GM23338 (cell line): Measurements from ENCODE around the gene ERMARD. TPM values are rescaled to one million over a fixed set of nuclear protein-coding genes. Genes with fewer than 3 reads are reported as not detected.

Experiments
- ATAC-seq: fragments of 200-7000 bp; cut with Tn5 transposase; 3 replicates; pipeline ENCODE4 v1.9.1; 2020
- DNase-seq: peaks from one replicate; pipeline ENCODE4 v3.0.0-alpha.2; 2015; ENCODE audit warnings: low spot score
- H2AFZ ChIP-seq: fragments of 200-600 bp; sonication (generic); 2 replicates; pipeline ENCODE4 v1.8.0; 2016; ENCODE audit warnings: antibody characterized with exemption, mild to moderate bottlenecking, moderate library complexity
- H3F3A ChIP-seq: fragments of 200-600 bp; sonication (generic); replicated peaks from 2 replicates; pipeline ENCODE4 v1.8.0; 2017; ENCODE audit warnings: antibody characterized with exemption, mixed run types, low read depth
- H3K27ac ChIP-seq: fragments of 200-600 bp; sonication (generic); 2 replicates; pipeline ENCODE4 v1.6.1; 2016; ENCODE audit warnings: low read depth
- H3K27me3 ChIP-seq: fragments of 200-600 bp; sonication (generic); 2 replicates; pipeline ENCODE4 v1.8.0; 2016; ENCODE audit warnings: mild to moderate bottlenecking, mixed run types, moderate library complexity; ENCODE audit not compliant: insufficient read depth
- H3K36me3 ChIP-seq: fragments of 200-600 bp; sonication (generic); 2 replicates; pipeline ENCODE4 v1.8.0; 2016; ENCODE audit warnings: mild to moderate bottlenecking; ENCODE audit not compliant: insufficient read depth
- H3K4me1 ChIP-seq: fragments of 200-600 bp; sonication (generic); 2 replicates; pipeline ENCODE4 v1.8.0; 2016; ENCODE audit warnings: mild to moderate bottlenecking, moderate library complexity; ENCODE audit not compliant: insufficient read depth
- H3K4me2 ChIP-seq: fragments of 200-600 bp; sonication (generic); 2 replicates; pipeline ENCODE4 v1.7.1; 2017; ENCODE audit warnings: mixed run types
- H3K4me3 ChIP-seq: fragments of 200-600 bp; sonication (generic); 2 replicates; pipeline ENCODE4 v1.6.1; 2016; ENCODE audit warnings: mixed run types
- H3K79me2 ChIP-seq: fragments of 200-600 bp; sonication (generic); replicated peaks from 2 replicates; pipeline ENCODE4 v1.8.0; 2017; ENCODE audit warnings: mild to moderate bottlenecking; ENCODE audit not compliant: insufficient read depth
- H3K9me2 ChIP-seq: fragments of 200-600 bp; sonication (generic); 2 replicates; pipeline ENCODE4 v1.8.0; 2017; ENCODE audit not compliant: insufficient read depth
- H4K20me1 ChIP-seq: fragments of 200-600 bp; sonication (generic); replicated peaks from 2 replicates; pipeline ENCODE4 v1.8.0; 2017; ENCODE audit warnings: mild to moderate bottlenecking; ENCODE audit not compliant: insufficient read depth
- H3K27ac Mint-ChIP-seq: 2 replicates; pipeline ENCODE4 v1.8.0; 2020; ENCODE audit warnings: inconsistent platforms, mild to moderate bottlenecking, moderate library complexity, mixed read lengths
- H3K27me3 Mint-ChIP-seq: 3 replicates; pipeline ENCODE4 v1.8.0; 2022; ENCODE audit warnings: low read depth, mild to moderate bottlenecking, moderate library complexity, mixed read lengths, inconsistent platforms; ENCODE audit not compliant: insufficient read depth, poor library complexity
- H3K36me3 Mint-ChIP-seq: 3 replicates; pipeline ENCODE4 v1.8.0; 2021; ENCODE audit warnings: low read depth, mild to moderate bottlenecking, inconsistent platforms, moderate library complexity, mixed read lengths
- H3K4me1 Mint-ChIP-seq: 3 replicates; pipeline ENCODE4 v1.8.0; 2020; ENCODE audit warnings: mild to moderate bottlenecking, inconsistent platforms, mixed read lengths
- H3K4me3 Mint-ChIP-seq: 3 replicates; pipeline ENCODE4 v1.8.0; 2021; ENCODE audit warnings: moderate library complexity, mild to moderate bottlenecking, inconsistent platforms, mixed read lengths
- H3K9me3 Mint-ChIP-seq: 3 replicates; pipeline ENCODE4 v1.8.0; 2020; ENCODE audit warnings: moderate library complexity, mild to moderate bottlenecking, inconsistent platforms, mixed read lengths
- CREB1 ChIP-seq: fragments of 250-450 bp; sonication (Bioruptor Pico); IDR thresholded peaks from 2 replicates; pipeline ENCODE4 v1.5.0; 2020; ENCODE audit warnings: low read depth, mild to moderate bottlenecking, moderate library complexity
- ETS1 ChIP-seq: IDR thresholded peaks from 2 replicates; pipeline ENCODE4 v1.6.1; 2016; ENCODE audit warnings: antibody characterized with exemption
- EZH2 ChIP-seq: fragments of 200-600 bp; sonication (generic); IDR thresholded peaks from one replicate; pipeline ENCODE4 v1.8.0; 2017; ENCODE audit warnings: antibody characterized with exemption, mild to moderate bottlenecking, low read depth; ENCODE audit not compliant: unreplicated experiment
- EZH2phosphoT487 ChIP-seq: fragments of 200-600 bp; sonication (generic); IDR thresholded peaks from one replicate; pipeline ENCODE4 v1.8.1; 2018; ENCODE audit warnings: antibody characterized with exemption; ENCODE audit not compliant: unreplicated experiment
- JUNB ChIP-seq: IDR thresholded peaks from one replicate; pipeline ENCODE4 v1.6.1; 2016; ENCODE audit warnings: antibody characterized with exemption; ENCODE audit not compliant: unreplicated experiment
- NANOG ChIP-seq: IDR thresholded peaks from 2 replicates; pipeline ENCODE4 v1.6.1; 2016; ENCODE audit warnings: antibody characterized with exemption, borderline replicate concordance
- POLR2AphosphoS5 ChIP-seq: IDR thresholded peaks from 2 replicates; pipeline ENCODE4 v1.6.1; 2016; ENCODE audit warnings: antibody characterized with exemption, low read depth
- REST ChIP-seq: IDR thresholded peaks from one replicate; pipeline ENCODE4 v1.6.1; 2018; ENCODE audit warnings: antibody characterized with exemption; ENCODE audit not compliant: unreplicated experiment
- STAT1 ChIP-seq: IDR thresholded peaks from one replicate; pipeline ENCODE4 v1.6.1; 2016; ENCODE audit warnings: antibody characterized with exemption; ENCODE audit not compliant: unreplicated experiment
- ZNF114 ChIP-seq: fragments of 250-450 bp; sonication (Bioruptor Pico); IDR thresholded peaks from 2 replicates; pipeline ENCODE4 v1.5.0; 2020; ENCODE audit warnings: mild to moderate bottlenecking, moderate library complexity
- ZNF331 ChIP-seq: fragments of 250-450 bp; sonication (Bioruptor Pico); IDR thresholded peaks from 2 replicates; pipeline ENCODE4 v1.5.0; 2020; ENCODE audit warnings: low read depth, mild to moderate bottlenecking, moderate library complexity
- polyA plus RNA-seq: library from polyadenylated mRNA; unstranded; fragments of >200 nt; fragmentation: Nextera tagmentation; extraction: Ambion mirVana; gene quantifications from 2 replicates; pipeline ENCODE4 v1.2.1, GENCODE V29; 2016
- total RNA-seq: library from RNA; depleted of rRNA; stranded (reverse); fragments of >200 nt; shearing (Covaris generic); gene quantifications from 2 replicates; pipeline ENCODE4 v1.2.3, GENCODE V29; 2014
- TF ChIP-seq, protein P1 (sequence below), 2 experiments: fragments of 200-600 bp in 1 of 2; sonication (generic) in 1 of 2; conservative IDR thresholded peaks; 2 replicates each; pipeline versions ENCODE4 v1.5.1 to v1.6.1; 2016 to 2017; ENCODE audit warnings: antibody characterized with exemption in 2 of 2, low read depth in 2 of 2, mild to moderate bottlenecking in 2 of 2, moderate library complexity in 1 of 2
- TF ChIP-seq, protein P2 (sequence below): fragments of 250-450 bp; sonication (Bioruptor Pico); IDR thresholded peaks from 2 replicates; pipeline ENCODE4 v1.5.0; 2020; ENCODE audit warnings: mild to moderate bottlenecking, moderate library complexity

The ERMARD gene
- total and polyA plus RNA-seq, 2 experiments from 2014 or later = 7.6 to 8.6 TPM

GRCh38 chr6:169795196-169795595 is 43.8 kb downstream of the ERMARD start:
- H3K4me3 ChIP-seq = no peak overlapping the region
- no peaks in the 10 kb centered on the region for H3K79me2 ChIP-seq
- no peaks in the 10 kb centered on the region for H3K36me3 Mint-ChIP-seq
- no peaks in the 10 kb centered on the region for H4K20me1 ChIP-seq
- DNase-seq (no peak), ATAC-seq (no peak)
- TF ChIP-seq POLR2AphosphoS5 (no peak), JUNB (no peak), EZH2 (no peak), EZH2phosphoT487 (no peak), CREB1 (no peak), NANOG (no peak), ZNF331 (no peak), ZNF114 (no peak), ETS1 (no peak), REST (no peak), STAT1 (no peak)
- TF ChIP-seq, protein P1, sequence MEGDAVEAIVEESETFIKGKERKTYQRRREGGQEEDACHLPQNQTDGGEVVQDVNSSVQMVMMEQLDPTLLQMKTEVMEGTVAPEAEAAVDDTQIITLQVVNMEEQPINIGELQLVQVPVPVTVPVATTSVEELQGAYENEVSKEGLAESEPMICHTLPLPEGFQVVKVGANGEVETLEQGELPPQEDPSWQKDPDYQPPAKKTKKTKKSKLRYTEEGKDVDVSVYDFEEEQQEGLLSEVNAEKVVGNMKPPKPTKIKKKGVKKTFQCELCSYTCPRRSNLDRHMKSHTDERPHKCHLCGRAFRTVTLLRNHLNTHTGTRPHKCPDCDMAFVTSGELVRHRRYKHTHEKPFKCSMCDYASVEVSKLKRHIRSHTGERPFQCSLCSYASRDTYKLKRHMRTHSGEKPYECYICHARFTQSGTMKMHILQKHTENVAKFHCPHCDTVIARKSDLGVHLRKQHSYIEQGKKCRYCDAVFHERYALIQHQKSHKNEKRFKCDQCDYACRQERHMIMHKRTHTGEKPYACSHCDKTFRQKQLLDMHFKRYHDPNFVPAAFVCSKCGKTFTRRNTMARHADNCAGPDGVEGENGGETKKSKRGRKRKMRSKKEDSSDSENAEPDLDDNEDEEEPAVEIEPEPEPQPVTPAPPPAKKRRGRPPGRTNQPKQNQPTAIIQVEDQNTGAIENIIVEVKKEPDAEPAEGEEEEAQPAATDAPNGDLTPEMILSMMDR (conservative IDR thresholded peaks at IDR 0.05; ENCODE audit: low read depth in 2 of 2) = no peak
- TF ChIP-seq, protein P2, sequence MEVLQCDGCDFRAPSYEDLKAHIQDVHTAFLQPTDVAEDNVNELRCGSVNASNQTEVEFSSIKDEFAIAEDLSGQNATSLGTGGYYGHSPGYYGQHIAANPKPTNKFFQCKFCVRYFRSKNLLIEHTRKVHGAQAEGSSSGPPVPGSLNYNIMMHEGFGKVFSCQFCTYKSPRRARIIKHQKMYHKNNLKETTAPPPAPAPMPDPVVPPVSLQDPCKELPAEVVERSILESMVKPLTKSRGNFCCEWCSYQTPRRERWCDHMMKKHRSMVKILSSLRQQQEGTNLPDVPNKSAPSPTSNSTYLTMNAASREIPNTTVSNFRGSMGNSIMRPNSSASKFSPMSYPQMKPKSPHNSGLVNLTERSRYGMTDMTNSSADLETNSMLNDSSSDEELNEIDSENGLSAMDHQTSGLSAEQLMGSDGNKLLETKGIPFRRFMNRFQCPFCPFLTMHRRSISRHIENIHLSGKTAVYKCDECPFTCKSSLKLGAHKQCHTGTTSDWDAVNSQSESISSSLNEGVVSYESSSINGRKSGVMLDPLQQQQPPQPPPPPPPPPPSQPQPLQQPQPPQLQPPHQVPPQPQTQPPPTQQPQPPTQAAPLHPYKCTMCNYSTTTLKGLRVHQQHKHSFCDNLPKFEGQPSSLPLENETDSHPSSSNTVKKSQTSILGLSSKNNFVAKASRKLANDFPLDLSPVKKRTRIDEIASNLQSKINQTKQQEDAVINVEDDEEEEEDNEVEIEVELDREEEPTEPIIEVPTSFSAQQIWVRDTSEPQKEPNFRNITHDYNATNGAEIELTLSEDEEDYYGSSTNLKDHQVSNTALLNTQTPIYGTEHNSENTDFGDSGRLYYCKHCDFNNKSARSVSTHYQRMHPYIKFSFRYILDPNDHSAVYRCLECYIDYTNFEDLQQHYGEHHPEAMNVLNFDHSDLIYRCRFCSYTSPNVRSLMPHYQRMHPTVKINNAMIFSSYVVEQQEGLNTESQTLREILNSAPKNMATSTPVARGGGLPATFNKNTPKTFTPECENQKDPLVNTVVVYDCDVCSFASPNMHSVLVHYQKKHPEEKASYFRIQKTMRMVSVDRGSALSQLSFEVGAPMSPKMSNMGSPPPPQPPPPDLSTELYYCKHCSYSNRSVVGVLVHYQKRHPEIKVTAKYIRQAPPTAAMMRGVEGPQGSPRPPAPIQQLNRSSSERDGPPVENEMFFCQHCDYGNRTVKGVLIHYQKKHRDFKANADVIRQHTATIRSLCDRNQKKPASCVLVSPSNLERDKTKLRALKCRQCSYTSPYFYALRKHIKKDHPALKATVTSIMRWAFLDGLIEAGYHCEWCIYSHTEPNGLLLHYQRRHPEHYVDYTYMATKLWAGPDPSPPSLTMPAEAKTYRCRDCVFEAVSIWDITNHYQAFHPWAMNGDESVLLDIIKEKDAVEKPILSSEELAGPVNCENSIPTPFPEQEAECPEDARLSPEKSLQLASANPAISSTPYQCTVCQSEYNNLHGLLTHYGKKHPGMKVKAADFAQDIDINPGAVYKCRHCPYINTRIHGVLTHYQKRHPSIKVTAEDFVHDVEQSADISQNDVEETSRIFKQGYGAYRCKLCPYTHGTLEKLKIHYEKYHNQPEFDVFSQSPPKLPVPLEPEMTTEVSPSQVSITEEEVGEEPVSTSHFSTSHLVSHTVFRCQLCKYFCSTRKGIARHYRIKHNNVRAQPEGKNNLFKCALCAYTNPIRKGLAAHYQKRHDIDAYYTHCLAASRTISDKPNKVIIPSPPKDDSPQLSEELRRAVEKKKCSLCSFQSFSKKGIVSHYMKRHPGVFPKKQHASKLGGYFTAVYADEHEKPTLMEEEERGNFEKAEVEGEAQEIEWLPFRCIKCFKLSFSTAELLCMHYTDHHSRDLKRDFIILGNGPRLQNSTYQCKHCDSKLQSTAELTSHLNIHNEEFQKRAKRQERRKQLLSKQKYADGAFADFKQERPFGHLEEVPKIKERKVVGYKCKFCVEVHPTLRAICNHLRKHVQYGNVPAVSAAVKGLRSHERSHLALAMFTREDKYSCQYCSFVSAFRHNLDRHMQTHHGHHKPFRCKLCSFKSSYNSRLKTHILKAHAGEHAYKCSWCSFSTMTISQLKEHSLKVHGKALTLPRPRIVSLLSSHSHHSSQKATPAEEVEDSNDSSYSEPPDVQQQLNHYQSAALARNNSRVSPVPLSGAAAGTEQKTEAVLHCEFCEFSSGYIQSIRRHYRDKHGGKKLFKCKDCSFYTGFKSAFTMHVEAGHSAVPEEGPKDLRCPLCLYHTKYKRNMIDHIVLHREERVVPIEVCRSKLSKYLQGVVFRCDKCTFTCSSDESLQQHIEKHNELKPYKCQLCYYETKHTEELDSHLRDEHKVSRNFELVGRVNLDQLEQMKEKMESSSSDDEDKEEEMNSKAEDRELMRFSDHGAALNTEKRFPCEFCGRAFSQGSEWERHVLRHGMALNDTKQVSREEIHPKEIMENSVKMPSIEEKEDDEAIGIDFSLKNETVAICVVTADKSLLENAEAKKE (CRISPR knock-in tag) = no peak
- no peak overlapping the region for H3K27ac Mint-ChIP-seq
- H3K36me3 ChIP-seq = no peaks in the 10 kb centered on the region
- H3K9me3 Mint-ChIP-seq = no peaks in the 10 kb centered on the region
- H3K27me3 Mint-ChIP-seq = peaks cover 7% of the 10 kb centered on the region
- H2AFZ ChIP-seq = no peak overlapping the region
- H3K4me1 ChIP-seq = no peaks in the 10 kb centered on the region
- H3K4me1 Mint-ChIP-seq = peaks cover 6% of the 10 kb centered on the region; the same call in 2 of the 3 replicates
- H3K4me2 ChIP-seq = no peak overlapping the region
- no peak overlapping the region for H3K4me3 Mint-ChIP-seq
- H3K27ac ChIP-seq = no peak overlapping the region
- no peaks in the 10 kb centered on the region for H3F3A ChIP-seq
- no peaks in the 10 kb centered on the region for H3K9me2 ChIP-seq
- H3K27me3 ChIP-seq = peaks cover 10% of the 10 kb centered on the region
